Measurements from ENCODE around the gene HAS3.

Gene HAS3

DNA sequence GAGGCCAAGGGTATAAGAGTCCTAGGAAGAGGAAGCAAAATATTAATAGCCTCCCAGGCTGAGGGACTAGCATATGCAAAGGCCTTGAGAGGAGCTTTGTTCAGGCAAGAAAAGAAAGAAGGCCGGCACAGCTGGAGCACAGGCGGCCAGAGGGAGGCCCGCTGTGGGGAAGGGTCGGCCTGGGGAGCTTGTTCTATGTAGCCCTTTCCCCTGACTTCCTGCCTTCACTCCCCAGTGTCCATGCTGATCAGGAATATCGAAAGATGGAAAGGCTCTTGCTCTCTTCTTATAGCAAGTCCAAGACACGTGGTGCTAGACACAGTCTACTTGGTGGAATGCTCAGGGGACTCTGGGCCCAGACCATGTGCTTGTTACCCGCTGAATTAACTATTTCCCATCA is 27.4 kb upstream of the HAS3 start:
- TF ChIP-seq, protein P1, sequence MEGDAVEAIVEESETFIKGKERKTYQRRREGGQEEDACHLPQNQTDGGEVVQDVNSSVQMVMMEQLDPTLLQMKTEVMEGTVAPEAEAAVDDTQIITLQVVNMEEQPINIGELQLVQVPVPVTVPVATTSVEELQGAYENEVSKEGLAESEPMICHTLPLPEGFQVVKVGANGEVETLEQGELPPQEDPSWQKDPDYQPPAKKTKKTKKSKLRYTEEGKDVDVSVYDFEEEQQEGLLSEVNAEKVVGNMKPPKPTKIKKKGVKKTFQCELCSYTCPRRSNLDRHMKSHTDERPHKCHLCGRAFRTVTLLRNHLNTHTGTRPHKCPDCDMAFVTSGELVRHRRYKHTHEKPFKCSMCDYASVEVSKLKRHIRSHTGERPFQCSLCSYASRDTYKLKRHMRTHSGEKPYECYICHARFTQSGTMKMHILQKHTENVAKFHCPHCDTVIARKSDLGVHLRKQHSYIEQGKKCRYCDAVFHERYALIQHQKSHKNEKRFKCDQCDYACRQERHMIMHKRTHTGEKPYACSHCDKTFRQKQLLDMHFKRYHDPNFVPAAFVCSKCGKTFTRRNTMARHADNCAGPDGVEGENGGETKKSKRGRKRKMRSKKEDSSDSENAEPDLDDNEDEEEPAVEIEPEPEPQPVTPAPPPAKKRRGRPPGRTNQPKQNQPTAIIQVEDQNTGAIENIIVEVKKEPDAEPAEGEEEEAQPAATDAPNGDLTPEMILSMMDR (IDR thresholded peaks at IDR 0.05; ENCODE audit: insufficient read depth, low read length, poor library complexity, severe bottlenecking): no peak
- no peak for TF ChIP-seq EZH2phosphoT487 (conservative IDR thresholded peaks at IDR 0.05; ENCODE audit: low read length)
- no peak overlapping the region for H3K27ac ChIP-seq (ENCODE audit: low read depth, low read length)
- no peak overlapping the region for H3K4me2 ChIP-seq (ENCODE audit: low read depth, low read length, poor library complexity, severe bottlenecking)
- no peaks in the 10 kb centered on the region for H3F3A ChIP-seq (ENCODE audit: insufficient read depth)
- no peak overlapping the region for H3K9ac ChIP-seq (ENCODE audit: low read length)
- no peaks in the 10 kb centered on the region for H3K36me3 ChIP-seq (ENCODE audit: low read length)
- no peaks in the 10 kb centered on the region for H3K9me3 ChIP-seq (ENCODE audit: insufficient read depth, low read length)
- H3K27me3 ChIP-seq (ENCODE audit: low read length): no peaks in the 10 kb centered on the region
- no peak overlapping the region for H2AFZ ChIP-seq (ENCODE audit: low read depth, low read length, severe bottlenecking)
- no peaks in the 10 kb centered on the region for H4K20me1 ChIP-seq (ENCODE audit: low read depth, low read length)
- no peak overlapping the region for H3K4me3 ChIP-seq (ENCODE audit: insufficient read depth, low read length, poor library complexity, severe bottlenecking)
- H3K79me2 ChIP-seq (ENCODE audit: insufficient read depth, low read length): no peaks in the 10 kb centered on the region
- H3K9me2 ChIP-seq (replicated peaks; ENCODE audit: insufficient read depth, low read length): no peaks in the 10 kb centered on the region

- Histone ChIP-seq H2AFZ (ENCODE audit: low read depth, low read length, severe bottlenecking) (no peak overlapping the region), H3K27ac (ENCODE audit: low read depth, low read length) (no peak overlapping the region), H3K9me3 (ENCODE audit: insufficient read depth, low read length) (no peaks in the 10 kb centered on the region), H3K79me2 (ENCODE audit: insufficient read depth, low read length) (no peaks in the 10 kb centered on the region), H4K20me1 (ENCODE audit: low read depth, low read length) (no peaks in the 10 kb centered on the region), H3K27me3 (ENCODE audit: low read length) (no peaks in the 10 kb centered on the region), H3K4me2 (ENCODE audit: low read depth, low read length, poor library complexity, severe bottlenecking) (no peak overlapping the region), H3F3A (ENCODE audit: insufficient read depth) (no peaks in the 10 kb centered on the region), H3K36me3 (ENCODE audit: low read length) (no peaks in the 10 kb centered on the region), H3K4me3 (ENCODE audit: insufficient read depth, low read length, poor library complexity, severe bottlenecking) (no peak overlapping the region), H3K9me2 (replicated peaks; ENCODE audit: insufficient read depth, low read length) (no peaks in the 10 kb centered on the region), H3K9ac (ENCODE audit: low read length) (no peak overlapping the region)
- TF ChIP-seq EZH2phosphoT487 (conservative IDR thresholded peaks at IDR 0.05; ENCODE audit: low read length): no peak
- TF ChIP-seq, protein P1 (IDR thresholded peaks at IDR 0.05; ENCODE audit: insufficient read depth, low read length, poor library complexity, severe bottlenecking): no peak
Observed at GRCh38 chr16:69079697-69080096, 25.8 kb upstream of the HAS3 start.

DNA sequence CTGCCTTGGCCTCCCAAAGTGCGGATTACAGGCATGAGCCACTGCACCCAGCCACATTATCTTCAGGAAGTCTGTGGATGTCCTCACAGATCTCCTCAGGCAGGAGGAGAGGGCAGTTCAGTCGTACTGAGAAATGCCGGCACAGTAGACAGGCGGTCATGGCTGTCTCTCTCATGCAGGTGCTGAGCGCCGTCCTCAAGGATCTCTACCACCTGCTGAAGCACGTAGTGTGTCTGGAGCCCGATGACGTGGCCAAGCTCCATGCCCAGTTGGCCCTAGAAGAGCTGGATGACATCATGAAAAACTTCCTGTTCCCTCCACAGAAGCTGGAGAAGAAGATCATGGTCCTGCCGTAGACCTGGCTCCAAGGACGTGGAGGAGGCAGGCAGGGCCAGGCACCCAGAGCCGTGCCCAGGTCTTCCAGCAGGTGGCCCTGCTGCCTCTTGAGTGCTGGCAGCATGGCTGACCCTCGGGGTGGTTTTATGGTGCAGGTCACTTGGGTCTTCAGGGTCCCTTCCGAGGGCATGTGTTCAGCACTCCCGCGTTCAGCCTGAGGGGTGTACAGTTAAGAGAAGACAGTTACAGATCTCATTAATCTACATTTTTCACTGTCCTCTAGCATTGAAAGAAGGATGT is 22.0 kb upstream of the HAS3 start:
- H3K27me3 ChIP-seq (ENCODE audit: low read length): no peaks in the 10 kb centered on the region
- H3K27ac ChIP-seq (ENCODE audit: low read depth, low read length): no peak overlapping the region
- no peaks in the 10 kb centered on the region for H3K9me3 ChIP-seq (ENCODE audit: insufficient read depth, low read length)
- no peaks in the 10 kb centered on the region for H3K9me2 ChIP-seq (replicated peaks; ENCODE audit: insufficient read depth, low read length)
- H3K4me2 ChIP-seq (ENCODE audit: low read depth, low read length, poor library complexity, severe bottlenecking): no peak overlapping the region
- no peaks in the 10 kb centered on the region for H3K36me3 ChIP-seq (ENCODE audit: low read length)
- TF ChIP-seq, protein P1 (IDR thresholded peaks at IDR 0.05; ENCODE audit: insufficient read depth, low read length, poor library complexity, severe bottlenecking): no peak
- TF ChIP-seq EZH2phosphoT487 (conservative IDR thresholded peaks at IDR 0.05; ENCODE audit: low read length): no peak
- no peaks in the 10 kb centered on the region for H4K20me1 ChIP-seq (ENCODE audit: low read depth, low read length)
- H3K79me2 ChIP-seq (ENCODE audit: insufficient read depth, low read length): no peaks in the 10 kb centered on the region
- H2AFZ ChIP-seq (ENCODE audit: low read depth, low read length, severe bottlenecking): no peak overlapping the region
- H3K9ac ChIP-seq (ENCODE audit: low read length): no peak overlapping the region
- H3F3A ChIP-seq (ENCODE audit: insufficient read depth): no peaks in the 10 kb centered on the region
- no peak overlapping the region for H3K4me3 ChIP-seq (ENCODE audit: insufficient read depth, low read length, poor library complexity, severe bottlenecking)

Data from SU-DHL-6 (cell line).